GM21381 (cell line): ENCODE data around the gene PNRC2.
"Not testable (repeated sequence)": the region's sequence is repeated elsewhere in the genome, so short reads cannot be mapped to it uniquely, and the experiment has no call there.

ENCODE experiments used
- ATAC-seq: cut with Tn5 transposase; IDR thresholded peaks from one replicate; pipeline ENCODE4 v1.9.1; 2021; ENCODE audit warnings: mild to moderate bottlenecking, moderate library complexity; ENCODE audit not compliant: unreplicated experiment

PNRC2 gene

GRCh38 chr1:23947366-23947765, 12.3 kb upstream of the PNRC2 start:
- ATAC-seq: no peak

- no peak for ATAC-seq
These were observed 6.6 kb upstream of the PNRC2 start for GRCh38 chr1:23953020-23953419.

GRCh38 chr1:23957096-23957495, 2.5 kb upstream of the PNRC2 start:
- ATAC-seq: no peak

GRCh38 chr1:23958040-23958809, 1.4 kb upstream of the PNRC2 start:
- ATAC-seq: not testable (repeated sequence)

GRCh38 chr1:23958810-23959460, 693 bp upstream of the PNRC2 start:
- ATAC-seq: peak; percentile 56

- no peak for ATAC-seq
These were observed 828 bp downstream of the PNRC2 start for GRCh38 chr1:23960291-23961020.

- no peak for ATAC-seq
These were observed 4.1 kb downstream of the PNRC2 start for GRCh38 chr1:23963617-23964234.

GRCh38 chr1:23964235-23964668, 4.6 kb downstream of the PNRC2 start:
- no peak for ATAC-seq

GRCh38 chr1:23964790-23965740, 5.4 kb downstream of the PNRC2 start:
- ATAC-seq: no peak

GRCh38 chr1:23966973-23967493, 7.4 kb downstream of the PNRC2 start:
- ATAC-seq: no peak

GRCh38 chr1:23967871-23968270, 8.2 kb downstream of the PNRC2 start:
- no peak for ATAC-seq

- ATAC-seq: no peak
These were observed 17.7 kb downstream of the PNRC2 start for GRCh38 chr1:23977187-23977853.

GRCh38 chr1:23977854-23978191, 18.2 kb downstream of the PNRC2 start:
- ATAC-seq: no peak

GRCh38 chr1:23978805-23979204, 19.2 kb downstream of the PNRC2 start:
- no peak for ATAC-seq

- ATAC-seq: no peak
These were observed 19.8 kb downstream of the PNRC2 start for GRCh38 chr1:23979387-23979880.

- peak; percentile 92 for ATAC-seq
These were observed 20.5 kb downstream of the PNRC2 start, which contains the start of gene SRSF10 for GRCh38 chr1:23979881-23980727. TSS of gene SRSF10 (minus strand) at chr1:23980327. CDS start at chr1:23980255, 72 bp downstream.

GRCh38 chr1:23980728-23981070, 21.1 kb downstream of the PNRC2 start:
- ATAC-seq: peak; percentile 20

GRCh38 chr1:23984417-23985186, 25.0 kb downstream of the PNRC2 start:
- ATAC-seq: no peak
